ENCODE data around the gene BORCS5.
A peak's percentile ranks its signal among the peaks of the same experiment; 100 is the strongest.
"Not testable (repeated sequence)": the region's sequence is repeated elsewhere in the genome, so short reads cannot be mapped to it uniquely, and the experiment has no call there.

BORCS5 gene

GRCh38 chr12:12486661-12487240 is 129.9 kb downstream of the BORCS5 start:
- no peak for DNase-seq (ENCODE audit: low read depth, low spot score)

GRCh38 chr12:12487490-12487889 is 130.6 kb downstream of the BORCS5 start:
- no peak for DNase-seq (ENCODE audit: low read depth, low spot score)

- DNase-seq (ENCODE audit: low read depth, low spot score) = no peak
These were observed 131.4 kb downstream of the BORCS5 start for GRCh38 chr12:12488296-12488695.

- no peak for DNase-seq (ENCODE audit: low read depth, low spot score)
These were observed 132.1 kb downstream of the BORCS5 start for GRCh38 chr12:12488823-12489550.

GRCh38 chr12:12491606-12492005 is 134.7 kb downstream of the BORCS5 start:
- no peak for DNase-seq (ENCODE audit: low read depth, low spot score)

GRCh38 chr12:12492547-12492946 is 135.7 kb downstream of the BORCS5 start:
- DNase-seq (ENCODE audit: low read depth, low spot score) = no peak

GRCh38 chr12:12495536-12495935 is 138.7 kb downstream of the BORCS5 start:
- DNase-seq (ENCODE audit: low read depth, low spot score) = no peak

GRCh38 chr12:12498210-12498609 is 141.3 kb downstream of the BORCS5 start:
- no peak for DNase-seq (ENCODE audit: low read depth, low spot score)

GRCh38 chr12:12499909-12500604 is 143.2 kb downstream of the BORCS5 start:
- DNase-seq (ENCODE audit: low read depth, low spot score) = no peak

GRCh38 chr12:12501121-12501520 is 144.2 kb downstream of the BORCS5 start:
- no peak for DNase-seq (ENCODE audit: low read depth, low spot score)

- not testable (repeated sequence) for DNase-seq (ENCODE audit: low read depth, low spot score)
These were observed 145.4 kb downstream of the BORCS5 start for GRCh38 chr12:12502130-12502814.

- no peak for DNase-seq (ENCODE audit: low read depth, low spot score)
These were observed 145.9 kb downstream of the BORCS5 start for GRCh38 chr12:12502815-12503151.

- peak; percentile 58 for DNase-seq (ENCODE audit: low read depth, low spot score)
These were observed 146.7 kb downstream of the BORCS5 start for GRCh38 chr12:12503384-12504078.

- peak; percentile 9 for DNase-seq (ENCODE audit: low read depth, low spot score)
These were observed 148.9 kb downstream of the BORCS5 start for GRCh38 chr12:12505544-12506495.

GRCh38 chr12:12506496-12506890 is 149.6 kb downstream of the BORCS5 start:
- DNase-seq (ENCODE audit: low read depth, low spot score) = peak; percentile 19

GRCh38 chr12:12507121-12507520 is 150.2 kb downstream of the BORCS5 start:
- no peak for DNase-seq (ENCODE audit: low read depth, low spot score)

GRCh38 chr12:12508612-12509011 is 151.7 kb downstream of the BORCS5 start:
- DNase-seq (ENCODE audit: low read depth, low spot score) = no peak

- DNase-seq (ENCODE audit: low read depth, low spot score) = no peak
These were observed 153.3 kb downstream of the BORCS5 start for GRCh38 chr12:12510141-12510540.

GRCh38 chr12:12510551-12510950 is 153.7 kb downstream of the BORCS5 start:
- DNase-seq (ENCODE audit: low read depth, low spot score) = no peak

GRCh38 chr12:12511021-12511783 is 154.3 kb downstream of the BORCS5 start:
- DNase-seq (ENCODE audit: low read depth, low spot score) = no peak
